HAP-1 (cell line): ENCODE results near the gene NPY4R2.
"Not testable (repeated sequence)": the region's sequence is repeated elsewhere in the genome, so short reads cannot be mapped to it uniquely, and the experiment has no call there.

Source experiments
- DNase-seq, 2 experiments: peaks; one replicate each; pipeline ENCODE4 v3.0.0-alpha.2; 2016 to 2020; ENCODE audit warnings: low spot score in 2 of 2
- H3K27me3 ChIP-seq: fragments of 250-450 bp; sonication (Bioruptor Pico); 2 replicates; pipeline ENCODE4 v1.5.1; 2020; ENCODE audit warnings: low read depth, mild to moderate bottlenecking, moderate library complexity
- H3K36me3 ChIP-seq: fragments of 250-450 bp; sonication (Bioruptor Pico); replicated peaks from 2 replicates; pipeline ENCODE4 v1.5.1; 2020; ENCODE audit warnings: mild to moderate bottlenecking
- H3K4me1 ChIP-seq: fragments of 250-450 bp; sonication (Bioruptor Pico); 2 replicates; pipeline ENCODE4 v1.5.1; 2020; ENCODE audit warnings: mild to moderate bottlenecking
- H3K4me3 ChIP-seq: fragments of 250-450 bp; sonication (Bioruptor Pico); 2 replicates; pipeline ENCODE4 v1.5.1; 2020; ENCODE audit warnings: mild to moderate bottlenecking, moderate library complexity
- H3K9me3 ChIP-seq: fragments of 250-450 bp; sonication (Bioruptor Pico); 2 replicates; pipeline ENCODE4 v1.5.1; 2020; ENCODE audit warnings: mild to moderate bottlenecking, moderate library complexity
- in situ Hi-C: fragments of 300-500 bp; cut with MboI; formaldehyde crosslinking; loops from 3 replicates; pipeline ENCODE4 v1.14.3; 2020; ENCODE audit warnings: low sequenced_read_pairs, inconsistent platforms, mixed read lengths

Gene NPY4R2

GRCh38 chr10:47914052-47914451 is 4.4 kb upstream of the NPY4R2 start:
- H3K36me3 ChIP-seq, H3K4me1 ChIP-seq, H3K4me3 ChIP-seq, H3K9me3 ChIP-seq, H3K27me3 ChIP-seq, DNase-seq, in situ Hi-C loops: not testable (repeated sequence)

GRCh38 chr10:47915849-47916548 is 2.5 kb upstream of the NPY4R2 start:
- H3K36me3 ChIP-seq, in situ Hi-C loops, H3K4me3 ChIP-seq, H3K9me3 ChIP-seq, DNase-seq, H3K4me1 ChIP-seq, H3K27me3 ChIP-seq: not testable (repeated sequence)

GRCh38 chr10:47920610-47921009 is 2.1 kb downstream of the NPY4R2 start:
- in situ Hi-C loops, DNase-seq, H3K9me3 ChIP-seq, H3K4me1 ChIP-seq, H3K4me3 ChIP-seq, H3K27me3 ChIP-seq, H3K36me3 ChIP-seq: not testable (repeated sequence)

GRCh38 chr10:47922503-47922902 is 4.0 kb downstream of the NPY4R2 start:
- in situ Hi-C loops, H3K9me3 ChIP-seq, H3K27me3 ChIP-seq, H3K36me3 ChIP-seq, DNase-seq, H3K4me3 ChIP-seq, H3K4me1 ChIP-seq: not testable (repeated sequence)

GRCh38 chr10:47924628-47925027 is 6.2 kb downstream of the NPY4R2 start:
- in situ Hi-C loops, H3K27me3 ChIP-seq: not testable (repeated sequence)

GRCh38 chr10:47927147-47927916 is 8.9 kb downstream of the NPY4R2 start:
- in situ Hi-C loops, H3K27me3 ChIP-seq, H3K36me3 ChIP-seq, H3K9me3 ChIP-seq, DNase-seq, H3K4me1 ChIP-seq, H3K4me3 ChIP-seq: not testable (repeated sequence)

More at GRCh38 chr10:47924628-47925027, 6.2 kb downstream of the NPY4R2 start:
- not testable (repeated sequence) for DNase-seq, H3K4me3 ChIP-seq, H3K4me1 ChIP-seq, H3K9me3 ChIP-seq, H3K36me3 ChIP-seq

- in situ Hi-C loops, DNase-seq, H3K36me3 ChIP-seq, H3K4me1 ChIP-seq, H3K9me3 ChIP-seq, H3K27me3 ChIP-seq, H3K4me3 ChIP-seq: not testable (repeated sequence)
Measured at GRCh38 chr10:47928225-47928624, 9.8 kb downstream of the NPY4R2 start.

- H3K9me3 ChIP-seq, in situ Hi-C loops, H3K4me1 ChIP-seq, DNase-seq, H3K27me3 ChIP-seq, H3K36me3 ChIP-seq, H3K4me3 ChIP-seq: not testable (repeated sequence)
Measured at GRCh38 chr10:47932824-47933223, 14.4 kb downstream of the NPY4R2 start.

GRCh38 chr10:47933462-47933861 is 15.0 kb downstream of the NPY4R2 start:
- DNase-seq, H3K4me3 ChIP-seq, H3K9me3 ChIP-seq, H3K36me3 ChIP-seq, in situ Hi-C loops, H3K4me1 ChIP-seq, H3K27me3 ChIP-seq: not testable (repeated sequence)

GRCh38 chr10:47936772-47937228 is 18.3 kb downstream of the NPY4R2 start:
- H3K4me3 ChIP-seq, H3K4me1 ChIP-seq, DNase-seq, H3K36me3 ChIP-seq, H3K9me3 ChIP-seq, in situ Hi-C loops, H3K27me3 ChIP-seq: not testable (repeated sequence)

- DNase-seq, in situ Hi-C loops, H3K36me3 ChIP-seq, H3K4me3 ChIP-seq, H3K4me1 ChIP-seq, H3K27me3 ChIP-seq, H3K9me3 ChIP-seq: not testable (repeated sequence)
Measured at GRCh38 chr10:47937634-47938033, 19.2 kb downstream of the NPY4R2 start.

GRCh38 chr10:47940821-47941220 is 22.4 kb downstream of the NPY4R2 start:
- DNase-seq, H3K4me3 ChIP-seq, H3K4me1 ChIP-seq, in situ Hi-C loops, H3K36me3 ChIP-seq, H3K27me3 ChIP-seq, H3K9me3 ChIP-seq: not testable (repeated sequence)

- H3K9me3 ChIP-seq, in situ Hi-C loops, H3K27me3 ChIP-seq, DNase-seq, H3K36me3 ChIP-seq, H3K4me1 ChIP-seq, H3K4me3 ChIP-seq: not testable (repeated sequence)
Measured at GRCh38 chr10:47941379-47941778, 22.9 kb downstream of the NPY4R2 start.

GRCh38 chr10:47942351-47943019 is 24.0 kb downstream of the NPY4R2 start:
- in situ Hi-C loops, DNase-seq, H3K4me3 ChIP-seq, H3K36me3 ChIP-seq, H3K9me3 ChIP-seq, H3K27me3 ChIP-seq, H3K4me1 ChIP-seq: not testable (repeated sequence)
